Measurements from ENCODE around the gene CP.
"Not testable (repeated sequence)": the region's sequence is repeated elsewhere in the genome, so short reads cannot be mapped to it uniquely, and the experiment has no call there.

Gene CP

GRCh38 chr3:149226776-149227175 lies 5.1 kb upstream of the CP start:
- no peak for DNase-seq

- DNase-seq, result no peak
These were observed 3.3 kb upstream of the CP start for GRCh38 chr3:149224736-149225594.

- no peak for DNase-seq
These were observed 1.8 kb upstream of the CP start for GRCh38 chr3:149223461-149223820.

- DNase-seq, result not testable (repeated sequence)
These were observed 2.1 kb downstream of the CP start for GRCh38 chr3:149219380-149220121.

- DNase-seq, result no peak
These were observed 4.3 kb downstream of the CP start for GRCh38 chr3:149217347-149217746.

GRCh38 chr3:149216193-149216869 lies 5.3 kb downstream of the CP start:
- DNase-seq, result no peak

- DNase-seq, result no peak
These were observed 6.1 kb downstream of the CP start for GRCh38 chr3:149215515-149215914.

- no peak for DNase-seq
These were observed 6.9 kb downstream of the CP start for GRCh38 chr3:149214702-149215101.

GRCh38 chr3:149212386-149212785 lies 9.2 kb downstream of the CP start:
- DNase-seq, result no peak

- no peak for DNase-seq
These were observed 12.2 kb downstream of the CP start for GRCh38 chr3:149209431-149209830.

GRCh38 chr3:149207475-149207874 lies 14.2 kb downstream of the CP start:
- no peak for DNase-seq

GRCh38 chr3:149204390-149204991 lies 17.1 kb downstream of the CP start:
- no peak for DNase-seq

GRCh38 chr3:149203758-149204157 lies 17.9 kb downstream of the CP start:
- DNase-seq, result no peak

GRCh38 chr3:149199474-149199873 lies 22.2 kb downstream of the CP start:
- DNase-seq, result no peak

GRCh38 chr3:149198611-149199010 lies 23.0 kb downstream of the CP start:
- DNase-seq, result no peak

GRCh38 chr3:149197669-149198068 lies 24.0 kb downstream of the CP start:
- no peak for DNase-seq

GRCh38 chr3:149196805-149197592 lies 24.6 kb downstream of the CP start:
- DNase-seq, result not testable (repeated sequence)

- DNase-seq, result no peak
These were observed 26.4 kb downstream of the CP start for GRCh38 chr3:149195221-149195620.

- DNase-seq, result no peak
These were observed 33.1 kb downstream of the CP start for GRCh38 chr3:149188494-149188893.

GRCh38 chr3:149186721-149187120 lies 34.9 kb downstream of the CP start:
- DNase-seq, result no peak

GRCh38 chr3:149186219-149186618 lies 35.4 kb downstream of the CP start:
- no peak for DNase-seq

GRCh38 chr3:149181182-149181581 lies 40.4 kb downstream of the CP start:
- no peak for DNase-seq
